ENCODE measurements around the gene GRP.
"Not testable (repeated sequence)": the region's sequence is repeated elsewhere in the genome, so short reads cannot be mapped to it uniquely, and the experiment has no call there.

GRP gene

DNA sequence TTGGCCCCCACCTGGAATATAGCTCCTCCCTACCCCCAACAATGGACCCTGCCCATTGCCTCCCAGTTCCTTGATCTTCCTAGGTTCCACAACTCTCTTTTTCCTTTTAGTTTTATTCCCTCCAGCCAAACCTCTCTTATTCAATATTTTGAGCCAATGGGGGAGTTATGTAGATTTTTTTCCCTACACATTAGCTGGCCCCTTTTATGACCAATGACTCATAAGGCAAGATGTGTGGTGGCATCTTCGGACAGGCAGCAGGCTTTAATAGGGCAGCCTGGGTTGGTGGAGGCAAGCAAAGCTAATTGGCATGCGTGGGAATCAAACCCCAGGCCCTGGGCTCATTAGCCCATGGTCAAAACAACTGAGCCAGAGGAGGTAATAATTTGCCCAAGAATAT is 9.2 kb downstream of the GRP start:
- no peak for FAIRE-seq

DNA sequence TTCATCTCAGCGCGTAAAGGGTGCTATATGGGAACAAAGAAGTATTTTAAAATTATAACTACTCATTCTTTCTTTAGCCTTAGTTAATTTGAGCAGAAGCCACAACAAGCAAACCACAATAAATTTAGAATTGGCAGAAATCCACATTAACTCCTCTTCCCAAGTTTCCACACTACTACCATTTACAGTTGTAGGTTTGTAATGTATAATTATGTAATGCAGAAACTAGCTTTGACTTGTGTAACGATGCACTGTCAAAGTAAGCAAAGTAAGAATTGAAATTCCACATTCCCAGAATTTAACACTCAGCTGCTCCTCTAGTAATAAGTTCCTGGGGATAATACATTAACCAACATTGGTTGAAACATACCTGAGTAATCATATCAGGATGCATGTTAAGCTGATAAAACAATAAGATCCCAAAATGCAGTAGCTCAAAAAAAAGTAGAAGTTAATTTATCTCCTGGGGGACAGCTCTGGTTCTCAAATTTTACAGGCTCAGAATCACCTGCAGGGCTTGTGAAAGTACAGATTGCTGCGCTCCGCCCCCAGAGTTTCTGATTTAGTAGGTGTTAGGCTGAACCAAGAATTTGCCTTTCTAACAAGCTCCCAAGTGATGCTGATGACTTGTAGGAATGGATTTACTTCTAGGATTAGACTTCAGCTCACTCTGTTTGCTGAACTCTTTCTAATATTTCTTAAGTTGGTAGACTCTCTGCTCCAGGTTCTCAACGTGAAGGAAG is 9.9 kb downstream of the GRP start:
- FAIRE-seq (no peak), DNase-seq (ENCODE audit: low spot score) (no peak)

More for the DNA sequence above, 9.2 kb downstream of the GRP start:
- DNase-seq (ENCODE audit: low spot score): no peak

DNA sequence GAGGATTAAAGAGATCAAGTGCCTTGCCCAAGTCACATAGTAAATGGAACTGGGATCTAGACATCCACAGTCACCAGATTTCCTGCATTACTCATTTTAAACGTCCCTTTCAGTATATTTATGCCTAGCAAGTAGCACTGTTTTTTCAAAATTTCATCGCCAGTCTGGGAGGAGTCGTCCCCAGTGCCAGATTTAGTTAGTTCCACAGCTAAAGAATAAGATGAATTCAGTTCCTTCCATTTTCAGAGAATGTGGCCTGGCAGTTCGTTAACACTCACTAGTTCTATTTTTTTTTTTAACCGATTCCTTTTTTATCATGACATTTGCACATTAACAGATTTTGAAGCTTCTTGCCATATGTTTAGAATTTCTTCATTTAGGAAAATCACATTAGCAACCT is 11.2 kb downstream of the GRP start:
- no peak for FAIRE-seq
- DNase-seq (ENCODE audit: low spot score): no peak

DNA sequence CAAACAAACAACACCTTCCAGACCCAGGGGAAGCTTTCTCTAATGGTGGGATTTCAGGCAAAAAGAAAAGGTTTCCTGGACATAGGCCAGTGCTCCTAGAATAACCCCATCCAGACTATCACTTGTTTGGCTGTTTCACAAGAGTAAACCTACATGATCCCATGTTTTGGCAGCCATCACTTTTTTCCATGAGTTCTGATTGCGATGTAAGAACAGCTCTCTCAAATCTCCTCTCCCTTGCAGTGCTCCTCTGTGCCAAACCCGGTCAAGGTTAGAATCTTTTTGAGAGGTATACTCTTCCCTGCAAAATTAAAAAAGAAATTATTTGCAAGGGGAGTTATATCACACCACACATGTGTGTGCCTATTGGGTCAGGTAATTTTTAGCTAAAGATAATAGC is 11.9 kb downstream of the GRP start:
- FAIRE-seq: no peak
- no peak for DNase-seq (ENCODE audit: low spot score)

DNA sequence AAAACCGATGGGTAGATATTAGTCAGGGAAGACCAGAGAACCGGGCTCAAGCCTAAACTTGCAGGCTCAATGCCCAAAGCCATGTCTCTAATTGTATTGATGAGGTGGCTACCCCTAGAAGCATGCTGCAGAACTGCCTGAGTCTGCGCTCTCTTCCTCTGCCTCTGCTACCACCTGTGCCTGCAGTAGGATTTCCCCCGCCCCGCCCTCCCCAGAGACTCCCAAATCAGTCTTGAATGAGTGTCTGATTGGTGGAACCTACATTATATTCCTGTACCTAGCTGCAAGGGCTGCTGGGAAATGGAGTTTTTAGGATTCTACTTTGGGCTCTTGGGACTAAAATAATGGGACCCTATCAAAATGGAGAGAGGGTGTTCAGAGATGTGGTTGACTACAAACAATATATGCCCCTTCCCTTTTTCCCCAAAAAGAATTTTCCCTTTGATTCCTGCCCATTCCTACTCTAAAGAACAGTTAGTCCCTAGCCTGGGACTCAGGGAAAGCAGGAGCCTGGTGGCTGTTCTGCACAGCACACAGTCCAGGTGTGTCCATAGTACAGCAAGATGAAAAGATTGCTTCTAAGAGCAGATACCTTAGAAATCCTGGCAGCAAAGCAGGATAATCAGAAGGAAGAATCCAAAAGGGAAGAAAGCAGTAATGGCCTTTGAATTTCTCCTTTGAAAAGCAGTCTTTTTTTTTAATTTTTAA is 12.5 kb downstream of the GRP start:
- DNase-seq (ENCODE audit: low spot score) (no peak), FAIRE-seq (no peak)

DNA sequence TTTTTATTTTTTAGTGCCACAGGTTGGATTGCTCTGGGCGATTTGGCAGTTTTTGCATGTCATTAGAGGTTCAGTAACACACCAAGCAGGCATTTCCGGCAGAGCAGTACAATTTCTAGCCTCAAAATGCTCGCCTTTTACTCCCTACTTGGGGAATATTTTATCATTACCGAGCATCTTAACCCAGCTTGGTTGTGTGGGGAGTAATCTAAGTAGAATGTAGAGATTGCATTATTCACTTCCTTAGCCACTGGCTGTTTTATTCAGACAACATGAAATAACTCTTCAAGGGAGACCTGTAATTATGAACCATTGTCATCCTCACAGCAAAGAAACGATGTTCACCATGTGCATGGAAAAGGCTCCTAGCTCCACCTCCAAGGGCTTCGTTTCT is 13.1 kb downstream of the GRP start:
- no peak for FAIRE-seq
- DNase-seq (ENCODE audit: low spot score): no peak

DNA sequence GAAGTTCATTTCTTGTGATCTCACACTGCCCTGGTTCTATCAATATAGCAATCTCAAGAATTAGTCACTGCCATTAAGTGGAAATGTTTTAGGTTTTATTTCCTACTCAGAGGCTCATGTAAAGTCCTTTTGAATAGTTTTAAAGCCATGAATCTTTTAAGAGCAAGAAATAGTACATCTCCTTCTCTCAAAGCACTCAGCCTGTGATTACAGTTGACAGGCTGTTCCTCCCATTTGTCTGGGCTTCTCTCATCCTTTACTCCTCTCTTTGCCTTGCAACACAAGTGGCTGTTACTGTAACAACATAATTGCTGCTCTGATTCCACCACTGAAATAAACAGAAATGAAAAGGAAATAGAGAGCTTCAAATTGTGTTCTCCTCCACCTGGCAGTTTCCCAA is 18.4 kb downstream of the GRP start:
- DNase-seq (ENCODE audit: low spot score) (no peak), FAIRE-seq (no peak)

DNA sequence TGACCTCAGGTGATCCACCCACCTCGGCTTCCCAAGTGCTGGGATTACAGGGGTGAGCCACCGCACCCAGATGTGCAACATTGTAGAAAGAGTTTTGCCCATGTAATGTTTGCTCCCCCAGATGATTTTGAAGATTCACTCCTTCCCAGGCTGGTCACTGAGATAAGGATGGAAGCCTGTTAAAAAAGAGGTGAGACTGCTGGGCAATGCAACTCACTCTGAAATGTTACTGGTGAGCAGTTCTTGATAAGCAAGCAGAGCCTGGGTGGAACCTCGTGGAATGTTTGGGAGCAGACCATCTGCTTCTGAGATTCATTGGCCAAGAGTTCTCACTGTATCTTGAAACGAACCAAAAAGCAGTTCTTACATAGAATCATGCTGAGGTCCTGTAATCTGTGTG is 19.7 kb downstream of the GRP start:
- no peak for FAIRE-seq

DNA sequence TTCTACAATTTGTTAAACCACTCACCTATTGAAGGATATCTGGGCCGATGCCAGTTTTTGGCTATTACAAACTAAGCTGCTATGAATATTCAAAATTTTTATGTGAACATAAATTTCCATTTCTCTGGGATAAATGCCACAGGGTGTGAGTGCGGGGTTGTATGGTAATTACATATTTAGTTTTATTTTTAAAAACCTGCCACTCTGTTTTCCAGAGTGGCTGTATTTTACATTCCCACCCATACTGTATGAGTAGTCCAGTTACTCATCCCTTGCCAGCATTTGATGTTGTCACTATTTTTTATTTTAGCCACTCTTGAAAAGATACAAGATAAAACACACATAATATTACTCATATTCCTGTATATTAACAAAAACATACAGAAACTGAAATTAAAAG is 22.9 kb downstream of the GRP start:
- DNase-seq (ENCODE audit: low spot score) (no peak), FAIRE-seq (no peak)

More for the DNA sequence above, 19.7 kb downstream of the GRP start:
- DNase-seq (ENCODE audit: low spot score): no peak

DNA sequence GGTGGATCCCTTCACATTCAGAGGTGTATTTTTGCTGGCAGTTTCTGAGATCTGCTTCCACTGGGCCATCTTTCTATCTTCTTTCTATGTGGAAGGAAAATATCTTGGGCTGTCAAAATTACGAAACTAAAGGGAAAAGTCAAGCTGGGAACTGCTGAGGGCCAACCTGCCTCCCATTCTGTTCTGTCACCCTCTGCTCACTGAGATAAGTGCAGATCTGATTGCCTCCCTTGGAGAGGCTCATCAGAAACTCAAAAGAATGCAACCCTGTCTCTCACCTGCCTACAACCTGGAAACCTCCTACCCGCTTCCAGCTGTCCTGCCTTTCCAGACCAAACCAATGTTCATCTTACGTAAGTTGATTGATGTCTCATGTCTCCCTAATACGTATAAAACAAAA is 26.8 kb downstream of the GRP start:
- FAIRE-seq: no peak
- no peak for DNase-seq (ENCODE audit: low spot score)

DNA sequence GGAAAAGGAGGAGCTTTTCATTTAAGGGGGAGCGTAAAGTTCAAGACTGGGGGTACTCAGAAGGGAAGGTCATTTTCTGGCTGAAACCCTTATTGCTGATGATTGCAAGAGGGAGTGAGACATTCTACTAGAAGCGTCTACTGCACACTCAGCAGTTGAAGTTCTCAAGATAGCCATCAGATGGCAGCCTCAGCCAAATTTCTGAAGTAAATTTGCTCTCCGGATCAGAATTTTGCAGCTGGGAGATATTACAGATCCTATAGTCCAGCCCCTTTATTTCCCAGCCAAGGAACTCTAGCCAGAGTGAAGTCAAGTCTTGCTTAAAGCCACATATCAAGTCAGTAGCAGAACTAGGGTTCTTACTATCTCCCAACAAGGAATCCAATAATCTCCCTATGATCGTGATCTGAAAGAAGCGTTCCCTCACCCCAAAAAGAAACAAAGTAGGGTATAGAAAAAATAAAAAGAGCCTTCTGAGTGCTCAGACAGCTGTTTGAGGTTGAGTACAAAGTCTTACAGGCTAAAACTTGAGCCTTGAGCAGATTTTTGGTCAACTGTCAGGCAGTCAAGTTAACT is 29.3 kb downstream of the GRP start:
- peak; percentile 62 for DNase-seq (ENCODE audit: low spot score)
- no peak for FAIRE-seq

DNA sequence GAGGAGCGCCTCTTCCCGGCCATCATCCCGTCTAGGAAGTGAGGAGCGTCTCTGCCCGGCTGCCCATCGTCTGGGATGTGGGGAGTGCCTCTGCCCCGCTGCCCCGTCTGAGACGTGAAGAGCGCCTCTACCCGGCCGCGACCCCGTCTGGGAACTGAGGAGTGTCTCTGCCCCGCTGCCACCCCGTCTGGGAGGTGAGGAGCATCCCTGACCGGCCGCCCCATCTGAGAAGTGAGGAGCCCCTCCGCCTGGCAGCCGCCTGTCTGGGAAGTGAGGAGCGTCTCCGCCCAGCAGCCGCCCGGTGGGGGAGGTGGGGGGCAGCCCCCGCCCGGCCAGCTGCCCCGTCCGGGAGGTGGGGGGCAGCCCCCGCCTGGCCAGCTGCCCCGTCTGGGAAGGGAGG is 35.5 kb downstream of the GRP start:
- not testable (repeated sequence) for DNase-seq (ENCODE audit: low spot score); FAIRE-seq

DNA sequence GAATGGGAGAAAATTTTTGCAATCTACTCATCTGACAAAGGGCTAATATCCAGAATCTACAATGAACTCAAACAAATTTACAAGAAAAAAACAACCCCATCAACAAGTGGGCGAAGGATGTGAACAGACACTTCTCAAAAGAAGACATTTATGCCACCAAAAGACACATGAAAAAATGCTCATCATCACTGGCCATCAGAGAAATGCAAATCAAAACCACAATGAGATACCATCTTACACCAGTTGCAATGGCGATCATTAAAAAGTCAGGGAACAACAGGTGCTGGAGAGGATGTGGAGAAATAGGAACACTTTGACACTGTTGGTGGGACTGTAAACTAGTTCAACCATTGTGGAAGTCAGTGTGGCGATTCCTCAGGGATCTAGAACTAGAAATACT is 41.9 kb downstream of the GRP start:
- DNase-seq (ENCODE audit: low spot score); FAIRE-seq: not testable (repeated sequence)

DNA sequence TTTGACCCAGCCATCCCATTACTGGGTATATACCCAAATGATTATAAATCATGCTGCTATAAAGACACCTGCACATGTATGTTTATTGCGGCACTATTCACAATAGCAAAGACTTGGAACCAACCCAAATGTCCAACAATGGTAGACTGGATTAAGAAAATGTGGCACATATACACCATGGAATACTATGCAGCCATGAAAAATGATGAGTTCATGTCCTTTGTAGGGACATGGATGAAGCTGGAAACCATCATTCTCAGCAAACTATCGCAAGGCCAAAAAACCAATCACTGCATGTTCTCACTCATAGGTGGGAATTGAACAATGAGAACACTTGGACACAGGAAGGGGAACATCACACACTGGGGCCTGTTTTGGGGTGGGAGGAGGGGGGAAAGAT is 42.3 kb downstream of the GRP start:
- not testable (repeated sequence) for DNase-seq (ENCODE audit: low spot score); FAIRE-seq

DNA sequence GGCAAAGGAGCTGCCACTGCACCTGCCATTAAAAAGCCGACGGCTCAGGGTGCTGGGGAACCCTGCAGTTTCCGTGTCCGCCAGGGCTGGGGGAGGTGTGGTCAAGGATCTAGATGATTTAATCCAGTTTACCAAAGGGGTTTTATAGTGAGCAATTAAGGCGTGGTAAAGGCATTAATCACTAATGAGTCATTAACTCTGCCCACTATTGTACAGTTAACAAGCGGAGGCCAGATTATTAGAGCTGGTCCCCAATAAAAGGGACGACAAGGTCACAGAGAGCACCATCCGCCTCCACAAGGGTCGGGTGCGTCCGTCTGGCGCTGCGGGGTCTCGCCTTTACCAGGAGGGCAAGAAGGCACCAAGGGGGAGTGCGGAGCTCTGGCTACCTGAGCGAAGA is 43.7 kb downstream of the GRP start:
- FAIRE-seq: no peak

DNA sequence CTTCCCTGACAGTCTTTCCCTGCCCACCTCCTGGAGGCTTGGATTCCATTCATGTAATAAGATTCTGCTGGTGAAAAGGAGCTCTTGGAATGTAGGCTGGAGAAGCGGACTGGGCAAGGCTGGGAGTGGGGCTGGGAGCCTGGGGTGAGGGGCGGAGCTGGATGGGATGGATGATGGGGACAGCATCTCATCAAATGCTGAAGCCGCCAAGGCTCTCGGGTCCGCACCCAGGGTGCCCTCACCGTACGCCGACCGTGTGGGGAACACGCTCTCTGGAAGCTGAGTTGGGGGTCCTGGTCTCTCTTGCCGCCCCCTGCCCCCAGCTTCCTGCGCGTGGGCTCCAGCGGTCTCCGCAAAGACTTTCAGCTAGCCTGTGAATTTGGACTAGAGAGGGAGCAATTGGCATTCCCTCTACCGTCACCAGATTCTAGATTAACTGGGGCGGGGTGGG is 44.2 kb downstream of the GRP start:
- DNase-seq (ENCODE audit: low spot score) (no peak), FAIRE-seq (no peak)

More for the DNA sequence above, 43.7 kb downstream of the GRP start:
- no peak for DNase-seq (ENCODE audit: low spot score)

DNA sequence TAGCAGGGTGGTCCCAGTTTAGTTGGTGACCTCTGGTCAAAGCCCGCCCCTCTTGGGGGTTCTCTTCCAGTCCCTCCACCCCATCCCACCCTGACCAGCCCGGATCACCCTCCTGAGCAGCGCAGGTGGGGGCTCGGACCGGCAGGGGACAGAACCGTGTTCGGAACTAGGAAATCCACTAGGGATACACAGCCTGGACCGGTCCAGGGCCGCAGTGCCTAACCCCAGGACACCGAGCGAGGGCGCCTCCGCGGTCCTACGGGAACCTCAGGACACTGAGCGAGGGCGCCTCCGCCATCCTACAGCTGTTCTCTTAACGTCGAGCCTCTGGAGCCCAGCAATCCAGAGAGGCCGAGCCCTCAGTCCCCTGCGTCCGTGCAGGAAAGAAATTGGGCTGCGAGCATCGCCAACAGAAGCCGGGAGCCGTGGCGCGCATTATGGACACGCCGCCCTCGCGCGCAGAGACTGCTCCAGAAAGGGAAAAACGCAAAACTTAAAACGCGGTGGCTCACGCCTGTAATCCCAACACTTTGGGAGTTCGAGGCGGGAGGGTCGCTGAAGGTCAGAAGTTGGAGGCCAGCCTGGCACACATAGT is 44.8 kb downstream of the GRP start:
- DNase-seq (ENCODE audit: low spot score) (no peak), FAIRE-seq (no peak)

DNA sequence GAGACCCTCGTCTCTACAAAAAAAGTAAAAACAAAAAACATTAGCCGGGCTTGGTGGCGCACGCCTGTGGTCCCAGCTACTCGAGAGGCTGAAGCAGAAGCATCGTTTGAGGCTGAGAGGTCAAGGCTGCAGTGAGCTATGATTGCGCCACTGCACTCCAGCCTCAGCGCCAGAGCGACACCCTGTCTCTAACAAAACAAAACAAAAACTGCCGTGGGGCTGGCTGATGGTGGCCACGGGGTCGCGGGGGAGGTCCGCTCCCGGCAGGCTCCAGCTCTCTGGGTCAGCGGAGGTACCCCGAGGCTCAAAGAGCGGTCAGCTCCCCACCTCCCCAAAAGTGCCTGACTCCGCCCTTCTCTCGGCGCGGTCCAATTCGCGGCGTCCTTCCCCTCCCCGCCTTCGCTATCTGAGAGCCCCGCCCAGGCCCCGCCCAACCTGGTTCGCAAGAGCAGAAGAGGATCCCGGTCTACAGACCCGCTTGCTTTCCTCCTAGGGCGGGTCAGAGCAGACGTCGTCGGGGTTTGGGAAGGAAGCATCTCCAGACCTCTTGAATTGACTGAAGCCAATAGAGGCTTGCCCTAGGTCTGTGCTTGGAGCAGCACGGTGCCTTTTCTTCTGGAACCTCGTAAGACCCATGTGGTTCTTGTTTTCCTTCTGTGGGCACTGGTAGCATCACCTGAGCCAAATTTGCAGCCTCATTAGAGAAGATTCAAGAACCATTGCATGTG is 45.5 kb downstream of the GRP start:
- peak; percentile 77 for DNase-seq (ENCODE audit: low spot score)

DNA sequence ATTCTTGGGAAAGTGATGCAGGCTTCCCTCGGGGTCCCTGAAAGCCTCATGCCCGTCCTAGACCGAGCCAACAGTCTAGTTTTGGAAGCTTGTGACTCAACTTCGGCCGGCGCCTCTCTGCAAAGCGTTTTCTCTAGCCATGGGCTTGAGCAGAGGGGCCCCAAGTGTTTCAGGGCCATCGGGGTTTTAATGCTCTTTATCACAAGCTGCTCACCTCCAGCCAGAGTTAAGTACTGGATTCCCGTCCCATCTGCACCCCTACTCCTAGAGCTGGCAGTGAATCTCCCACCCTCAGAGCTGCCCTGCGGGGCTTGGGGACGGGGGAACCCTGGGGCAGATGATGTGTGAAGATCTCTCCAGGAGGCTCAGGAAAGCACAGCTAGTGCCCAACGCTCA is 46.0 kb downstream of the GRP start:
- DNase-seq (ENCODE audit: low spot score): no peak
- no peak for FAIRE-seq

More for the DNA sequence above, 45.5 kb downstream of the GRP start:
- FAIRE-seq: no peak

DNA sequence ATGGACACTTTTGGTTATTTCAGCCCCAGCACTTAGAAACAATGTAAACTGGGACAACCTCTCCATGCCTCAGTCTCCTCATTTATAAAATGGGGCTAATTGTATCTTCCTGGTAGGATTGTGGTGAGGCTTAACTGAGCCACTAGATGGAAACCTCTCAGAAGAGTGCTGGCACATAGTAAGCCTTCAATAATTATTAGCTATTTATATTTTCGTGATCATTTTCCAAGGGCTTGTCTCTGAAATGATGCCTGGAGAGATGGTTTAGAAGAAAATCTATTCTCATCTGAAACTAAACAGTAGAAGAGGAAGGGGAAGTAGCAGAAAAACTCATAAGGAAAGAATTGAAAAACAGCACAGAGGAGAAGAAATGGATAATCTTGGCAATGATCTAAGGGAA is 46.5 kb downstream of the GRP start:
- FAIRE-seq: no peak
- DNase-seq (ENCODE audit: low spot score): no peak

DNA sequence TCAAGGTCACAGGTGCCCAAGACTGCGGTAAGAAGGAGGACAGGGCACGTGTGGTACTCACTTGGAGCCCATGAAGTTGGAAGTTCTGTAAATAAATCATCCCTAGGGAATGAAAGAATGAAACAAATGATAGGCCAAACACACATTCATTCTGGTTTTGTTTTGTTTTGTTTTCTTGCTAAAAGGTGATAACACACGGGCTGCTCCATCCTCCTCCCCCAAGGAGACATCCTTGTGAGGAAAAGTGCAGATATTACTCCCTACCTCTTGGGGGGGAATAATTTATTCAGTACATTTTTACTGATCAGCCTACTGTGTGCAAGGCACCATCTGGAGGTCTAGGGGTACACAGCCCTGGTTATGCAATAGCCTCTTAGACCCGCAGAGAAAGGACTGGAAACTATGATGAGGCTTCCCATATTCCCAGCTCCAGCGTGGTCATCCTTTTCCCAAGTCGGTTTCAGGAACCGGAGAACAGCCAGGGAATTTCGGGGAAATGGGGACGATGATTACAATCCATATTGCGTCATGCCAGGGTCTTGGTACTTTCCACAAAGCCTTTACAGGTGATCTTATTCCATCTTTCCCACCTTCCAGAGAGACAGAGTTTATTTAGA is 47.0 kb downstream of the GRP start:
- DNase-seq (ENCODE audit: low spot score) (no peak), FAIRE-seq (no peak)

Data from urothelium cell line (cell line).